ENCODE data around the gene IFNAR1.

The IFNAR1 gene

DNA sequence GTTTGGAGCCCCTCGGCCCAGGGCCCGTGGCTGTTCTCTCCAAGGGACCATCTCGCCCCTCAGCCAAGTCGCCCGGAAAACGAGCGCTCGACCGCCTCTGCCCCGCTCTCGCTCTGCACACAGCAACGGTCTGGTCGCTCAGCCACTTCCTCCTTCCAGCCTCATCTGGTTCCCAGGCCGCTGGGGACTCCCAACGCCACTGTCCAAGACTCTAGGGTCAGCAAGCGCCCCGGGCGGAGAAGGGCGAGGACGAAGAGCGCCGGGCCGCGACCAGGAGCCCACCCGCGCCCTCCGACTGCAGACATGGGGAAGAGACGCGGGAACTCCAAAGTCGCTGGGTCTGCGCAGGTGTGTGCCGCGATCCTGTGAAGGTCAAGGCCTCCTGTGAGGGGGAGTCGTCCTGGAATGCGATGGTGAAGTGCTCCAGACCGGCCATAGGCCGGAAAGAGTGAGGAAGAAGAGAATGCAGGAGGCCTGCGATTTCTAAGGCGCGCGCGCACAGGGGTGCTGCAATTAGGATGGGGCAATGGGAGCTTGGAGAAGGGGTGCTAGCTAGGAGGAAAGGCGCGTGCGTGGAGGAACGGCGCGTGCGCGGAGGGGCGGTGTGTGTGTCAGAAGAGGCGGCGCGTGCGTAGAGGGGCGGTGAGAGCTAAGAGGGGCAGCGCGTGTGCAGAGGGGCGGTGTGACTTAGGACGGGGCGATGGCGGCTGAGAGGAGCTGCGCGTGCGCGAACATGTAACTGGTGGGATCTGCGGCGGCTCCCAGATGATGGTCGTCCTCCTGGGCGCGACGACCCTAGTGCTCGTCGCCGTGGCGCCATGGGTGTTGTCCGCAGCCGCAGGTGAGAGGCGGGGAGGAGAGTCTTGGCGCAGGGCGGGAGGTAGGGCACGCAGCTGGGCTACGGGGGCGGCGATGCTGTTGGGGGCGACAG, at the start of gene IFNAR1:
Gene IFNAR1 (plus strand): TSS at position 680 of the 931 bp plus-strand sequence. CDS start 86 bp downstream, at position 766.
- DNase-seq (ENCODE audit: low read depth) = peak; percentile 100

DNA sequence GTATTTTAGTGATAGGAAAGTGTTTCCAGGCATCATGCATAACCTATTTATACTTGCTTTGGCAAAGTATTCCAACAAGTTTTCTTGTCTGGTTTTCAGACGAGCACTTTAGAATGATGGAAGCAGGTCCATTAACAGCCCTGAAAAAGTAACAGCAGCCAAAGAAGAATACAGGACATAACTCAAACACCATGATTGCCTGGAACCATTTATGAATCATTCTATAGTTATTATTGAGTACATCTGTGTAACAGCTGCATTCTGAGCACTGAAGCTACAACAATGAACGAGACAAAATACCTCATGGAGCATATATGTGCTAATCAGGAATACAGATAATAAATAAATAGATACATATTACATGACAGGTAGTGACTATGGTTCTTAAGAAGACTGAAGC, 46.0 kb upstream of the IFNAR1 start:
- no peak for DNase-seq (ENCODE audit: low read depth)

DNA sequence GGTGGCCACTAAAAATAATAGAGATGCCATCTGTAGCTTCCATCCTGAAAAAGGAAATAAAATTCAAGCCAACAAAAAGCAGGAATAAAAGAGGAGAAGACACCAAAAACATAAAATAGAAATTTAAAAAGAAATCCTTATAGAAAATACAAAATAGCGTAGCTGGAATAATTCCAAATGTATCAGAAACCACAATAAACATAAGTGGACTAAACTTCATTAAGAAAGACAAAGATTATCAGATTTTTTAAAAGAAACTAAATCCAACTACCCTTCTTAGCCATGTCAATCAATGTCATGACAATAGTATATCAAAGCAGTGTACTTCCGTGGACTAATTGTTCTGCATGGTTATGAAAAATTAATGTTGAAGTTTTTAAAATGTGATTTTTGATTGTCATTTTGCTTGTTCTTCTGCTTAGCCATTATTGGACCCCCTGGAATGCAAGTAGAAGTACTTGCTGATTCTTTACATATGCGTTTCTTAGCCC, 45.4 kb upstream of the IFNAR1 start:
- no peak for DNase-seq (ENCODE audit: low read depth)

DNA sequence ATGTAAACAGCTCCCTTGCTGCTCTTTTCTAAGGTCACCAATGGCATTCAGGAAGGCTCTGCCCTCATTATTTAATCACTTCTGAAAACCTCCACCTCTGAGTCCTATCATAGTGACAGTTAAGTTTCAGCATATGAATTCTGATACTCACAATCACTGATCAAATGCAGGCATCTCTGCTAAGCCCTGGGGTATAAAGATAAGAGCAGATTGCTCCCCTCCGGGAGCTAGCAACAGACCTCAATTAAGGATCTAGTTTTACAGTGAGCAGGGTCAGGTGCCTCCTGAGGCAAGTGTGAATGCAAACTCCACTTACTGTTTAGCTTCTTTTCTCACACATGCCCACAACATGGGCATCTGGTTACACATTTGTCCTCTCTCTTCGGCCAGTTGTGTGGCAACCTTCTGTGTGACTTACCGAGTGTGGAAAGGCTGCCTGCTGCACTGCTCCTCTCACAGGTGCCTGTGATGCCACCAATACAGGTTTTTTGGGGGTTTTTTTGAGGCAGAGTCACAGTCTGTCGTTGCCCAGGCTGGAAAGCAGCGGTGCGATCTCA, 43.6 kb upstream of the IFNAR1 start:
- DNase-seq (ENCODE audit: low read depth) = no peak

DNA sequence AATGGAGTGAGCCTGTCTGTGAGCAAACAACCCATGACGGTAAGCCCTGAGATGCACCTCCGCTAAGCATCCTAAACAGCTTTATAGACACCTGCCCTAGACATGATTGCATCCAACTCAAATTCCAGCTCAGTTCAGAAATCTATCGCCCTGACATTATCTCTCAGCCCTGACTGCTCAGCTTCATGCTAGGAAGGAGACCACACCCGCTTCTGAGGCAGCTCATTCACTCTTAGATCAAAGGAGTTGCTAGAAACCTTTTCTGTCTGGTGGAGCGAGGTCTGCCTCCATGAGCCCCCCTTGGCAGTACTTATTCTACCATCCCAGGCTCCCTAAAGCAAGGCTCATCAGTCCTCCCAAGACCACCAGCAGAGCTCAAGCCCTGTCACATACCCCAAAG, 41.6 kb upstream of the IFNAR1 start:
- no peak for DNase-seq (ENCODE audit: low read depth)

DNA sequence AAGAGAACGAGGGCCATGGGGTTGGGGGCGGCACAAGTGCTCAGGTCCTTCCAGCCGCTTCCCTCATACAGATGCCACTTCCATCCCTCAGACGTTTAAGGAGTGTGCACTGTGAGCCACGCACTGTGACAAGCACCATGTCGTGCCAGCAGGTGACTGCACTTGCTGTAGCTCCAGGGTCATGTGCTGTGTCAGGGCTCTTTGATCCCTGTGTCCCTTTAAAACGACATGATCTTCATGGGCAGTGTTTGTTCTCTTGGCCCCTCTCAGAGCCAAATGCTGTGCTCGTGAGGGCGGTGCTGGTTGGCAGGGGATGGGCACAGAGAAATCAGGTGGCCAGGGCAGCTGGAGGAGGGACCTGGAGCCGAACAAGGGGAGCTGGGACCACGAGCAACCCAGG, 38.7 kb upstream of the IFNAR1 start:
- DNase-seq (ENCODE audit: low read depth) = no peak

DNA sequence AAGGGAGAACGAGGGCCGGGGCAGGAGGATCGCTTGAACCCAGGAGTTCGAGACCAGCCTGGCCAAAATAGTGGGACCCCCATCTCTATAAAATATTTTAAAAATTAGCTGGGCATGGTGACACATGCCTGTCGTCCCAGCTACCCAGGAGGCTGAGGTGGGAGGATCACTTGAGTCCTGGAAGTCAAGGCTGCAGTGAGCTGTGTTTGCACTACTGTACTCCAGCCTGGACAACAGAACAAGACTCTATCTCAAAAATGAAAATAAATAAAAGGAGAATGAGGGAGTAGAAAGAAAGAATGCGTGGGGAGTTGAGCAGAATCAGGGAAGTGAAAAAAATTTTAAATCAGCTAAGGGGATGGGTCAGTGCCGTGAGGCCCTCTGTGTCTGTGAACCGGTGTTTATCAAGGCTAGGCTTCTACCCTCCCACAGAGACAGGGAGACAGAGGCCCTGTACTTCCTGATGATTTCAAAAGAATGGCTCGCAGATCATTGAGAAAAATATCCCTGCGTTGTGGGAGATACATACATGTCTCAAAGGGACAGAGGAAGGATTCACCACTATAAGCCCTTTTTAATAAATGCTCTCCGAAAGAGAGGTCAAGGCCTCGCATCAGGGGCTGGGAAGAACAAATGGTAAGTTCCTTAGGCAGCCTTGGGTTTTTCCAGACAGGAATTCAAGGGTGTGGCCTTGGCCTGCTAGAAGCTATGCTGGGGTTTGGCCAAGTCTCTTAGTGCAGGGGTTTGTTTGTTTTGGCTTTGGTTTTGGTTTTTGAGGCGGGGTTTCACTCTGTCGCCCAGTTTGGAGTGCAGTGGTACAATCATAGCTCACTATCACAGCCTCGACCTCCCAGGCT, 37.9 kb upstream of the IFNAR1 start:
- DNase-seq (ENCODE audit: low read depth) = no peak

DNA sequence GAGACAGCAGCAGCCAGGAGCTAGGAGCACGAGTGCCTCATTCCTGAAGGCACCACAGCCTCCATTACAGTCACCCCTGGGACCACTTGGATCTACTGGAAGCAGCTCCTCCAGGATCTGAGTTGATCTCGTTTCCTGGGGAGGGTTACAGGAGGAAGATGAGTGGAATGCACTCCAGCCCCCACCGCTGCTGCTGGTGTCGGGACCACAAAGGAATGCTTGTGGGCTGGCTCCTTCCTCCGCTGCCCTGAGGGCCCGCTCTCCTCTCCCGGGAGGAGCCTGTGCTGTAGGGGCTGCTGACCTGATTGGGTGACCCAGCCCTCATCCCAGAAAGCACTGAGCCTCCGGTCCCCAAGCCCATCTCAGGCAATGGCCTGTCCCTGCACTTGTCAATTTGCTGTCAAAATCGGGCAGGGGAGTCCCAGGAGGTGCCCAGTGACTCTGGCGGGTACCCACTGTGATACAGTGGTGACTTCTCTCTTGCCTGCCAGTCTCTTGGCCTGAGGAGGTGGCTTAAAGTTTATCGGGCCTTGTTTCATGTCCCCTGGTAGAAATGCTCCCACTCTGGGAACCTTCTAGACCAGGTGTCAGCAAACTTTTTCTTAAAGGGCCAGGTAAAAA, 35.5 kb upstream of the IFNAR1 start:
- no peak for DNase-seq (ENCODE audit: low read depth)

DNA sequence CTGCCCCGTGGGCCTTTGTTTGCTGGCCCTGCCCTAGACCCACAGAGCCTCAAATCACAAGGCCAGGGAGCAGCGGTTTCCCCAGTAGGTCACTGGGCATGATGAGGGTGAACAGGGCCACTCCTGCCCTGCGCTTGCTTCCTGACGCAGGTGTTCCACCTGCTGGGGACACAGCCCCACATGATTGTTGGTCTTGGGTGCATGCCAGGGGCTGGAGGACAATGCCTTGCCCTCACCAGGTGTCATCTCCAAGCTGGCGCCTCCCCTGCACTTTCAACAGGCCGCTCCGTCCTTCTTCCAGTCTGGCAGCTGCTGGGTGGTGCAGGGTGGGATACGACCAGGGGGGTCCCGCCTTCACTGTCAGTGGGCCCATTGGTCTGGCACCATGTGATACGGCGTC, 34.3 kb upstream of the IFNAR1 start:
- DNase-seq (ENCODE audit: low read depth) = no peak

DNA sequence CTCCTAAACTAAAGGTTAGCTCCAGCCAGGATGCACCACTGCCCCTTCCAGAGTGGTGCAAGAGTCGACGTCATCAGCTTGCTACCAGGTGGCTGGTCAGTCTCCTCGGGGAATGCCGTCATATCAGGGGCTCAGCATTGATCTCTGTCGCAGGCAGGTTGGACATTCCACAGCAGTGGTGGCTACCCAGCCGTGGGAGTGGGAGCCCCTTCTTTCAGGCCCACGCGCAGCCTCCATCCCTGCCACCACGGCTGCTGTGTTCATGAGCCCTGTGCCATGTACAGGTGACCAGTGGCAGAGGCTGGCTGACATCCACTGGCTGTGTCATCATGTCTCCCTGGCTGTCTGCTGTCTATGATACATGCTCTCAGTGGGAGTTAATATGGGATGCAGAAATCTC, 33.1 kb upstream of the IFNAR1 start:
- DNase-seq (ENCODE audit: low read depth) = no peak

DNA sequence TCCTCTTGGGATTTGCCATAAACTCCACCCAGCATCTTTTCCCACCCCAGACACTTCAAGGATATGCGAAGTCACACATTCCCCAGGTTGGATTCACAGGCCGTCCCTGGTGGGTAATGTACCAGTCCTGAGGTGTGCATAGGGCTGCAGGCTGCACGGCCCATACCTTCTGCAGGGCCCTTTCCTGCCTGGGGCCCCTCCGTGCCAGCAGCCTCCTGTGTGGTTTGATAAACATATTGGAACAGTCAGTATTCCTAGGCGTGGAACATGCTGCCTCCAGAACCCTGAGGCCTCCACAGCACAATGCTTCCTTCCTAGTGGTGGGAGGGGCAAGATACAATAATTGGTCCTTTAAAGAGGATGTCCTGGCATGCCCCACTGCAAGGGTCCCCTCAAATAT, 32.0 kb upstream of the IFNAR1 start:
- DNase-seq (ENCODE audit: low read depth) = no peak

DNA sequence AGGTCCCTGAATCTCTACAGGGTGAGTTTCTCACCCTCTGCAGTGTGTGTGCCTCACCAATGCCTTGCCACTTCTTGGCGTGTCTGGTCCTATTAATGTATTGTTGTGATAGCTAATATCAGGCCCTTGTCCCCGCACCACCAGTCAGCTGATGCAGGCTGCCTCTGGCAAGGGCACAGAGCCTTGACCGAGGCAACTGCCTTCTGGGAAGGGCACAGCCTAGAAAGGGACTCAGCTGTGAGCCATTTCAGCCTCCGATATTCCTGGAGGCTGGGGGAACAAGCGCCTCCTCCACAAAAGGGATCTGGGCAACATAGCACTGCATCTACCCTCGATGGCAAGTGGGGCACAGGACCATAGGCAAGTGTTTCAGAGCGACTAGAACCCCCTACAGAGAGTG, 31.6 kb upstream of the IFNAR1 start:
- DNase-seq (ENCODE audit: low read depth) = no peak

DNA sequence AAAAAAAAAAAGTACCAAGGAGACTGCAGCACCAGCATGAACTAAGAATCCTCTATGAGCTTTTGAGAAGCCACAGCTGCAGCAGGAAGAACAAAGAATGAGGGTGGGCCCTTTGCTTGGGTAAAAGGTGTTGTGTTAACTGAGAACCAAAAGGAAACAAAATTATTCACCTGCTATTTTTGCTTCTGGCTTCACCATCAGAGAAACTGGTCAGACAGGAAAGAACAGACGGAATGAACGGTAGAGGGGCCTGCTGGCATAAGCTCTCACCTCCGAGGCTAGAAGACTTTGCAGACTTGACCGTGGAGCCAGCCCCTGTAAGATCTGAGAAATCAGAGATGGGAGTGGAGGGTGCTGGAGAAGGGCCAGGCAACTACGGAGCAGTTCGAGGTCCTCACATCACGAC, 31.0 kb upstream of the IFNAR1 start:
- no peak for DNase-seq (ENCODE audit: low read depth)

DNA sequence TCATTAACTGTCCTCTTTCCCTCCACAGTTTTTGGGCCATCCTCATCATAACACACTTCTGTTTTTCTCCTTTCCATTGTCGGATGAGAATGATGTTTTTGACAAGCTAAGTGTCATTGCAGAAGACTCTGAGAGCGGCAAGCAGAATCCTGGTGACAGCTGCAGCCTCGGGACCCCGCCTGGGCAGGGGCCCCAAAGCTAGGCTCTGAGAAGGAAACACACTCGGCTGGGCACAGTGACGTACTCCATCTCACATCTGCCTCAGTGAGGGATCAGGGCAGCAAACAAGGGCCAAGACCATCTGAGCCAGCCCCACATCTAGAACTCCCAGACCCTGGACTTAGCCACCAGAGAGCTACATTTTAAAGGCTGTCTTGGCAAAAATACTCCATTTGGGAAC, 28.6 kb upstream of the IFNAR1 start:
- DNase-seq (ENCODE audit: low read depth) = no peak

DNA sequence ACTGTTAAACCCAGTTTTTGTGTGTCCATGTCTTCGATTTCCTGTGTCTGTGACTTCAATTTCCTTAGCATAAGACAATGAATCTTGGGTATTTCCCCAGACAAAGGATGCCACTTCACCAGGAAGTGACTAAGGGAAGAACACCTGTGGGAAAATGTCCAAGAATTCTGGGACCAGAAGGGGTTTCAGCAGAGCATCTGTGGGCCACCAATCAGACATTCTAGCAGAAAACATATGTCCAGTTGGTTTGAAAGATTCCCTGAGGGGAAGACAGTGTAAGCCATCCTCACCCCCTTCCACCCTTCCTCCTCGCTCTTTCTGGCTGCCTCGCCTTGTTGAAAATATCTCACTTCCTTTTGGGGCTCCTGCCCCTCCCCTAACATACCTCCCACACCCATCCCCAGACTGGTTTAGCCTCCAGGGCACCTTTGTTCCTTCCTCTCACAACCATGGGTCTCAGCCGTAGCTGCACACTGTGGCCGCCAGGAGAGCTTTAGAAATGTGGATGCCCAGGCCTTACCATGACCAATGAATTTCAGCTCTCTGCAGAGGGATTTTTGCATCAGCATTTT, 25.5 kb upstream of the IFNAR1 start:
- DNase-seq (ENCODE audit: low read depth) = peak; percentile 16

DNA sequence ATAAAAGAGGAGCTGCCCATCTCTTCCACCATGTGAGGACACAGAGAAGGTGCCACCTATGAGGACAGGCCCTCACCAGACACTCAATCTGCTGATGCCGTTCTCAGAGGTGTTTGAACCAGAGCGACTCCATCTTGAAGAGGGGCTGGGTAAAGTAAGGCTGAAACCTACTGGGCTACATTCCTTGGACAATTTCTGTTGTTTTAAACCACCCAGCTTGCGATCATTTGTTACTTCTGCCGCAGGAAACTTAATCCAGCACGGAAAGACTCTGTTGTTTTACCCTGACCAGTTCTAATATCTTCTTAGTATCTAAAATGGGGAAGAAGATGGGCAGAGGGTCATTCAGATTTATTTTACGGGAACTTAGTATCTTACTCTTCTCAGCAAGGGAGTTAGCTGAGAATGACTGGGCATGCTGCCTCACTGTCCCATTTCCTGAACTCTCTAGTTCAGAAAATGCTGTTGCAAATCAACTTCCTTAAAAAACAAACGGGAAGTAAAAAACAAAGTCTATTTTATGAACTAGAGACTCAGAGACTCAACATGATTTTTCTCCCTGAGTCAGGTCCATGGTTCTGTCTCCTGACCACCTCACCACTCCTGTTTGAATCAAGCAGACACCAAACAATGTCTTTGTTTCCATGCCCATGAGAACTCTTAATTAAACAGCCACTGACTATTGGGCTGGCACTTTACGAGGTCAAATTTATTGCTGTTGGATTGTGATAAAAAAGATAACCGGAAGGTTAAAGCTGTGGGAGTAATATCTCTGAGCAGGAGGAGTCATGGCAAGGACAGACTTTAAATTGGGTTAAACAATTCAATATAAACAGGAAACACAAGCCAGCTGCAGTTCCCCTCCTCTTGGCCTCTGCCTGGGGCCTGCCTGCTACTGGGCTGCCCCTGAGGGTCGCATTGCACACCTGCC, 23.8 kb upstream of the IFNAR1 start:
- no peak for DNase-seq (ENCODE audit: low read depth)

DNA sequence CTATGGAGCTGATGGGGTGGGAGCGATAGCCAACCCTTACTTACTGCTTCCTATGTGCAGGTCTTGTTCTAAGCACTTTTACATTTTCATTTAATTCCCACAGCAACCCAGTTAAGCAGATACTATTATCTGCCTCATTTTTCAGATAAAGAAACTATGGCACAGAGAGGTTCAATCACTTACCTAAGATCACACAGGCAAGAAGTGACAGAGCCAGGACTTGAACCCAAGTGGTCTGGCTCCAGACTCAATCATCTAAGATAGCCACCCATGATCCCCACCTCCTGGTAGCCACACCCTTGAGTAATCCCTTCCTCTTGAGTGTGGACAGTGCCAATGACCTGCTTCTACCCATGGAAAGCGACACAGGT, 23.2 kb upstream of the IFNAR1 start:
- no peak for DNase-seq (ENCODE audit: low read depth)

DNA sequence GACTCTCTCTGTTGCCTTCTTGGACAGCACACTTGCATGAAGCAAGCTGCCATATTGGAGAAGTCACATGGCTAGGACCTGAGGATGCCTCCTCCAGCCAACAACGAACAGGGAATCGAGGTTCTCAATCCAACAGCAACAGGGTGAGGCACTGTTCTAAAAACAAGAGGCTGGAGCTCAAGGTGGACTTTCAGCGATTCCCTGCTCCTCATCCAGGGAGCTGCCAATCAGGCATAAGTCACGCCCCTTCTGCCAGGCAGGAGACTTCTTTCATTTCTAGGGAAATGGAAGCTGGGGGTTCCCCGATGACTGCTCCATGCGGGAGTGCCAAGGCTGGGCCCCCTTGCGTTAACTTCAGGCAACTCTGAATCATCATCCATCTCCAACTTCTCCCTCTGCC, 22.7 kb upstream of the IFNAR1 start:
- DNase-seq (ENCODE audit: low read depth) = no peak

DNA sequence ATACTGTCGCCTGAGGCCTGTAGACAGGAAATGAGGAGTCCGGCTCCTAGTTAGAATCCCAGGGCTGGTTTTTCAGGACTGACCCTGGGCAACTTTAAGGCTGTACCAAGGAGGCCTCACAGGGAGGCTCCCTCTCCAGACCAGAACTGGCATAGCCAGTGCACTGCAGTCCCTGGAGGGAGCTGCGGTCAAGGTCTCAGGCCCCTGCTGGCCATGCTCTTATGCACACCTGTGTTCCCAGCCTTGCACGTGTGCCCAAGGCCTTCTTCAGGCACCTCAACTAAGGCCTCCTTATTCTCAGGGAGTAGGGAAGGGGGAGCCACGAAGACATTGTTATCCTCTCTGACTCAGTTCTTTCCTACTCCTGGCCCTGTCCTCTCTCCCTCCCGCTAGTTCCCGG, 22.0 kb upstream of the IFNAR1 start:
- no peak for DNase-seq (ENCODE audit: low read depth)

DNA sequence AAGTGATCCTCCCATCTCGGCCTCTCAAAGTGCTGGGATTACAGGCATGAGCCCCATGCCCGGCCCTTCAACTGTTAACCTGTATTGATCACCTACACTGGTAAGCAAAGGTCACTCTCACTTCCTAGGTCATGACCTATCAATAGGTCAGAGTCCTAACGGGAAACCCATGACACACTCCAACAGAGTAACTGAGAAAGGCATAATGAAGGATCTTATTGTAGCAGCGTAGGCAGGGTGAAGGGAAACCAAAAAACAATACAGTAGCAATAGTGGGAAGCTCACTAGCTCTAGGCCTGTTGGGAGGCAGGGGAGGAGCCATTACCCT, 19.5 kb upstream of the IFNAR1 start:
- no peak for DNase-seq (ENCODE audit: low read depth)

DNA sequence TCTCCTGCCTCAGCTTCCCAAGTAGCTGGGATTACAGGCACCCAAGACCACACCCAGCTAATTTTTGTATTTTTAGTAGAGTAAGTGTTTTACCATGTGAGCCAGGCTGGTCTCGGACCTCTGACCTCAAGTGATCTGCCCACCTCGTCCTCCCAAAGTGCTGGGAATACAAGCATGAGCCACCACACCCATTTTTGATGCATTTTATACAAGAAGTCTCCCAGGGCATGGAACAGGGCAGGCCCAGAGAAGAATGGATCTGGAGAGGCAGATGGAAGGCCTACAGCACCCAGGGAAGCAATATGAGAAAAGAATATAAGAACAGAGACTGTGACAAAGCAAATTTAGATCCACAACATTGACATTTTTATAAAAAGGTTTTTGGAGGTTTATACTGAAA, 18.8 kb upstream of the IFNAR1 start:
- DNase-seq (ENCODE audit: low read depth) = no peak
